GM19395 (cell line): Measurements from ENCODE around the gene DNM3.

ENCODE experiments used
- ATAC-seq: cut with Tn5 transposase; IDR thresholded peaks from one replicate; pipeline ENCODE4 v1.9.1; 2021; ENCODE audit warnings: mild to moderate bottlenecking, moderate library complexity; ENCODE audit not compliant: unreplicated experiment

DNM3 gene

DNA sequence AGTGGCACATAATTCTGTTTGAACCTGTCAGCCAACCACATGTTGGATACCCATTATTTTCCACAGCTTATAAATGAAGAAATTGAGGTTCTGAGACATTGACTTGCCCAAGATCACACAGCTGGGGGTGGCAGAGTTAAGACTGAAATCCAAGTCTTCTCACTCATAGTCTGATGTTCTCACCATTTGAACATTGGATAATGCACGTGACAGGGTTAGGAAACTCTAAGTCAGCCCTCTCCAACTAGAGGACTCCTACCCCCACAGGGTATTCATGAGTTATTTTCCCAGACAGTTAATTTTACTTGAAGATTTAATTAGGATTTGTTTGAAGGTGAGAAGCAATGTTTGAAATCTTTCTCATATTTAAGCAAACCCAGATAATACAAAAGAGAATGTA is 541.1 kb downstream of the DNM3 start:
- ATAC-seq: no peak

GRCh38 chr1:172382990-172383389 is 541.7 kb downstream of the DNM3 start:
- no peak for ATAC-seq

- no peak for ATAC-seq
These were observed 542.2 kb downstream of the DNM3 start for GRCh38 chr1:172383536-172383935.

DNA sequence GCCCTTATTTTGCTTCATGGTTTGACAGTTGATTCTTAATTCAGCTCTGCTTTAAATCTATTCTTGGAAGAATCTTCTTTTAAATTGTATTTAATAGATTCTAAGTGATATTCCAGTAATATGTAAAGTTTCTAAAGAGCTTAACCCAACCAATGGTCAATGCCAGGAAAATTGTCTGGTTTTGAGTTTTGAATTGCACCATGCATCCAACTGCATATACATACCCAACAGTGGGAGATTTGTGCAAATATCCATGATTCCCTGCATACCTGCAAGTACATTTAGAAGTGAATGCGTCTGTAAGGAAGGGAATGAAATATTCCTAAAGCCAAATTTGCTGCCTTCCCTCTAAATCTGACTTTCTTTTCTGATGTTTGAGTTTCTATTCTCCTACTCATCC is 543.4 kb downstream of the DNM3 start:
- no peak for ATAC-seq

GRCh38 chr1:172386046-172386445 is 544.7 kb downstream of the DNM3 start:
- ATAC-seq: no peak

- no peak for ATAC-seq
These were observed 547.2 kb downstream of the DNM3 start for GRCh38 chr1:172388490-172388889.

GRCh38 chr1:172390301-172390682 is 549.0 kb downstream of the DNM3 start:
- ATAC-seq: peak; percentile 6

GRCh38 chr1:172390683-172391551 is 549.6 kb downstream of the DNM3 start:
- peak; percentile 66 for ATAC-seq

DNA sequence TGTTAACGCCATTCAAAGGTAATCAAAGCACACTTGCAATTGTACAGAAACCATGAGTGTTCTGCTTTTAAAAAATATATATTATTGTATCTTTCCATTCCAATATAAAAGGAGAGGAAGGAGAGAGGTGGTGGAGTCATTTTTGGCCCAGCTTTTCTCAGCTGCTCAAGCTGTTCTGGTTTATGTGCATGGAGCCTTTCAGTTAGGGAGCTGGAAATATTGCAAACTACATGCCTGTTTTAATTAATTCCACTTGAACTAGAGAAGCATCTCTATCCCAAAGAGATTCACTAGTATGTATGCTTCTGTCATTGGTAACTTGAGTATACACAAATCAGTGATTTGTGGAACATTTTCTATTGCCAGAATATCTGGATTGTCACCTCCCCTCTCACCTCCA is 550.7 kb downstream of the DNM3 start:
- ATAC-seq: no peak

DNA sequence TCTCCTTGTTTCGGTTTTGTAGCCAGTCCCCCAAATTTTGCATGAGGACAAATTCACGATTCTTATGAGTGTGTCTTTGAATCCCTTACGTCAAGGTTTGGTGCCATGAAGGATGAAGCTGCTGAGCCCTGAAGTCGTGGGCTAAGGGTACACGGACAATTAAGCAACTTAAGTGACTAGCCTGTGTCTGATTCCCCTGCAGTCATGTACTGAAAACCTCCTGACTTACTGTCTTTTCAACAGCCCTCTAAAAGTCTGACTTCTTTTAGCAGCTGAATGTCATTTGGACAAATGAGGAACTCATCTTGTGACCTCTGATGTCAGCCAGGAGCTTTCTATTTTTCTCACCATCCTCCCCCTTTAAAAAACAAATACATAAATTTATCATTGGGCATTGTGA is 552.1 kb downstream of the DNM3 start:
- ATAC-seq: no peak

DNA sequence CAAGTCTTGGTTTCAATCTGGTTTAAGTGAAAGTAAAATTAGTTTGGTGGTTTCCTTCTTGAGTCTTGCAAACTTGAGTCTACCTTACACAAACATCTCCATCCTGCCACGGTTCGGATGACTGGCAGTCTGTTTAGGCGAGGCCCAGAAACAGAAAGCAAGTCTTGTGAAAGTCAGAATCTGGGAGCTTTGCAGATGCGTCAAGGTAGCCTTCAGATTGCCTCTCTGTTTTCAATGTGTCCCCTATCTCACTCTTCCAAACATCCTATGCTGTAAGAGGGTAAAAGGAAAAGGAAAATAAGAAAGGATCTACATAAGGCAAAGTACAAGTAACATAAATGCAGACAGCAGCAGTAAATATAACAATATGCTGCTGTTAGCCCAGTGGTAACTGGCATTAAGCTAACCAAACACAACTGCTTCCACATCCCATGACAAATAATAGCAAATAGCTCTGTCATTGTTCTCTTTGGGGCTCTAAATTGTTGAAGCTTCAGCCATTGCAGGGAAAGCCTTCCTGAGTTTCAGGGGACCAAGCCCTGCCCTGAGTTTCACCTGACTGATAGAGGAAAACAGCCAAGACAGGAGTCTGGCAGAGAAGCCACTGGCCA is 552.9 kb downstream of the DNM3 start:
- ATAC-seq: peak; percentile 88

DNA sequence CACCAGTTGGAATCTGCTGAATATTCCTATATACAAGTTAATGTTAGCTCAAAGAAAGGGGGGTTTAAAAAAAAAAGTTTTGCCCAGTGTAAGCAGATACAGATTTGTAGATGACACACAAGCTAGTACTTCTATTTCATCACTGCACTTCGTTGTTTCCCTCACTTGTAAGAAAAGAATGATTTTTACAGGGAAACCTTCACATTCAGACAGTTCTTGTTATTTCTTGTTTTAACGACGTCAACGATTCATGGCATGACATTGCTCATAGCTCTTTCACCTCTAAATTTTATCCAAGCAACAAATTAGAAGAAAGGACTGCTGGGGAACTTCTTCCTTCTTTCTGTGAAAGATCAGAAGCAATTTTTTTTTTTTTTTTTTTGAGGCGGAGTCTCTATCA is 553.5 kb downstream of the DNM3 start:
- no peak for ATAC-seq

DNA sequence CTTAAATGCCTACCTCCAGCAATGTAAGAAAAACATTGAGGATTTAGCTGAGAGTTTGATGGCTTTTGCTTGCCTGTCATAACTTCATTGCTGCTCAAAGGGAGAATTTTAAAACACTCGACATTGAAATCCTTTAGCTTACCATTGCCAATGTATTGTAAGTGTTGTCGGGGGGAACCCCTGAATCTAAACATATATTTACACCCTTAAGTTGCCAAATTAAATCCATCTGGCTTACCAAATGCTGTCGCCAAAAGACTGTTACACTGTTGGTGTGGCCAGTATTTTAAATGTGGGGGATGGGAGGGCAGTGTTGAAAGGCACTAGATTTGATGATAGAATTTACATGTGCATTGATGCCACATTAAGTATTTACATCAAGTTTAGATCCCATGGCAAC is 554.3 kb downstream of the DNM3 start:
- ATAC-seq: no peak

DNA sequence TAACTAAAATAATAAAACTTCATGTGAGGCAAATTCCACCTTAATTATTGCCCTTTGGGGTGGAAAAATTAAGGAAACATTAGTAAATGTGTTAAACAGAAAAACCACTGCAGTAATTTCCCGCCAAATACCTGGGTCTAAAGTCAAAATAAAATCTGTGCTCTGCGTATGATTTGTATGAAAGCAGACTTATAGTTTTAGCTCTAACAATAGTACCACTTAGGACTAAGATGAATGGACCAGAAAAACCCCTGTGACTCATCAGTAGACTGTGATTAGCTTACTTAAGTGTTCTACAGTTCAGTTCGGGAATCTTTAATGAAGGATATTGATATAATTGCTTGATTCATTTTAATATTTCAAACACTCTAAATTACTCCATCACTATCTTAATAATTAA is 555.9 kb downstream of the DNM3 start:
- ATAC-seq: no peak

DNA sequence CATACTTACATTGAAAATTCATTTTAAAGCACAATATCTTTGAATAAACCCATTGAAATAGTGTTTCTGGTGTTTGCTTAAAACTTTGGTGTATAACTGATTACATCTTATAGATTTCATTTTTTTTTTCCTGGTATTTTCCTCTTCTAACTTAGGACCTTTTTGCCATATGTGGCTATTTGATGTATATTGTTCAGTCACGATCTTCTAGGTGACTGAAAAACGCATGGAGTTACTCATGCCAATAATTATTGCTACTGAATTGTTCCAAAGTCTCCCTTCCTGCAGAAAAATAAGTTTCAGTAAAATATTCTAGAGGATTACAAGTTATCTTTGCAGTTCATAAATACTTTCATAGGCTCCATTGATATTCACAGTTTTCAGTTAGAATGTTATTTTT is 556.3 kb downstream of the DNM3 start:
- ATAC-seq: no peak

DNA sequence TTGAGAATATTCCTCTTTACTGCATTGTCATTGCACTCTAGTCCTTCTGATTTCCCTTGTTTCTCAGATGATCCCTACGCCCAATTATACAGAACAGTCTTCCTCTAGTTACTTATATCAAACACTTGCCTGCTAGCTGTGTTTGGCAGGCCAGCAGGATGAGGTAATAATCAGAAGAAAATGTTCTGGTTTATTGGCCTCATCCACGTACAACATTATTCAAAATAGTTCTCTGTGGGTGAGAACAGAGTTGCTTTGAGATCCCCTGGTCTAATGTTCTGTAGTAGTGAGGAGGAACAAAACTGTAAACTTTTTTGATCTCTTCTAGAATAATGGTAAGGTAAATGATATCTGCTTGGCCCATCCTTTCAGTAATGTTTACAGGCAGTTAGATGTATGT is 556.9 kb downstream of the DNM3 start:
- no peak for ATAC-seq

- ATAC-seq: no peak
These were observed 557.9 kb downstream of the DNM3 start for GRCh38 chr1:172398970-172399755.

DNA sequence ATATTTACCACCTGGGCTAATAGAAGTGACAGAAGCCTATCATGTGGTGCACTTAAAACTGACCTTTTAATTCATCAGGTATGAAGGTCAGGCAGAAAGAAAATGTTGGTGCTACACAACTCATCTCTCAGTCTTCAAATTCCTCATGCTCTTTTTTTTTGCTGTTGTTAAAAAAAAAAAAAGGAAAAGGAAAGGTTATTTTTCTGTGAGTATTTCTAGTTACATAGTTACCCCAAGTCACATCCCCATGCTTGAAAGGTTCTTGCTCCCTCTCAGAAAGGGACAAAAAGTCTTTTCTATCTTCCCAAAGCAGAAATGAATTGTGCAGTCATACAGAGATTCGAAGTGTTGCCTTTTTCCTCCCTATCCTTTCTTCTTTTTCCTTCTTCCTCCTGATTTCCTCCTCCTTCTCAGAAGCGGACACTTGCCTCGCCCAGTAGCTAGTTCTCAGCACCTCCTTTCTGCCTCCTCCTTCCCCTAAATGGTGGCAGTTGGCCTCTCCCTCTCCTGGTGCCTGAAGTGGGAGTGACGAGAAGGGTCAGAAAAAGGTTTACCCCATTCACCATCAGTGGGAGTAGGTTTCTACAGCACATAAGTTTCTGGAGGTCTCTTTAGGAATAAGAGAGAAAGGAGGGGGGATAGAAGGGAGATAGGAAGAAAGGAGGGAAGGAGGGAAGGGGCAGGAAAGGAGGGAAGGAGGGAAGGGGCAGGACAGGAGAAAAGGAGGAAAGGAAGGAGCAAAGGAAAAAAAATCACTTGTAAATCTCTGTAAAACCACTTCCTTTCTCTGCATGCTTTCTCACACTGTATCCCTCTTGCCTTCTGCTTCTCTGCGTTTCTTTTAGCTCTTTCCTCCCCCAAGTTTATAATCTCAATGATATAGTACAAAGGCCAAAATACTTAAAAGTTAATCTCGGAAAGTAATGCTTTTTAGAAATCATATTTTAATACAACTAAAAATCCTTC is 558.7 kb downstream of the DNM3 start:
- ATAC-seq: no peak

GRCh38 chr1:172400722-172401105 is 559.4 kb downstream of the DNM3 start:
- ATAC-seq: no peak

GRCh38 chr1:172401477-172401876 is 560.2 kb downstream of the DNM3 start:
- ATAC-seq: no peak

DNA sequence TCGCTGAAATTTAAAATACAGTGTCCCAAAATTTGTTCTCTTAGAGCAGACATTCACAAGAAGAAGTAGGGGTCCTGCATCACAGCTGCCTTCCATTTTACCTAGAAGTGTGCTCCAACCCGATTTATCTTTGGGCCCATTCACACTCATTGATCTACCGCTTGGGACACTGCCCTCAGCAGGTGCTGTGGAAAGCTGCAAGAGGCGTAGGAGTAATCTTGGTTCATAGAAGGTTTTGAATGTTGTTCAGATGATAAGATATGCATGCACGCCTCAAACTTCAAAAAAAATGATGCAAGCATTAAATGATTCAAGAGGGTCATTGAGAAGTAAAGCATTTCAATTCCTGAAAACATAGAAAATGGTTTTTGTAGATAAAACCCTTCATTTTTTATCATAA is 560.6 kb downstream of the DNM3 start:
- ATAC-seq: no peak
